ENCODE measurements around the gene ABHD18.
"Not testable (repeated sequence)": the region's sequence is repeated elsewhere in the genome, so short reads cannot be mapped to it uniquely, and the experiment has no call there.

Gene ABHD18

GRCh38 chr4:127965062-127965802, at the start of gene ABHD18, which contains the start of gene MFSD8:
TSS of gene ABHD18 (plus strand) at chr4:127965406. CDS start at chr4:127982956, 17,550 bp downstream.
TSS of gene MFSD8 (minus strand) at chr4:127965173. CDS start at chr4:127965133, 40 bp downstream.
- DNase-seq (ENCODE audit: low spot score): peak; percentile 96

- DNase-seq (ENCODE audit: low spot score): no peak
Measured at GRCh38 chr4:127916512-127916911, 48.7 kb upstream of the ABHD18 start.

GRCh38 chr4:127917151-127917550, 48.1 kb upstream of the ABHD18 start:
- DNase-seq (ENCODE audit: low spot score): no peak

- no peak for DNase-seq (ENCODE audit: low spot score)
Measured at GRCh38 chr4:127920521-127920920, 44.7 kb upstream of the ABHD18 start.

- no peak for DNase-seq (ENCODE audit: low spot score)
Measured at GRCh38 chr4:127922226-127922625, 43.0 kb upstream of the ABHD18 start.

GRCh38 chr4:127925720-127926119, 39.5 kb upstream of the ABHD18 start:
- DNase-seq (ENCODE audit: low spot score): not testable (repeated sequence)

- DNase-seq (ENCODE audit: low spot score): no peak
Measured at GRCh38 chr4:127930175-127930574, 35.0 kb upstream of the ABHD18 start.

- DNase-seq (ENCODE audit: low spot score): not testable (repeated sequence)
Measured at GRCh38 chr4:127931836-127932235, 33.4 kb upstream of the ABHD18 start.

- no peak for DNase-seq (ENCODE audit: low spot score)
Measured at GRCh38 chr4:127936974-127937373, 28.2 kb upstream of the ABHD18 start.

- no peak for DNase-seq (ENCODE audit: low spot score)
Measured at GRCh38 chr4:127957105-127957504, 8.1 kb upstream of the ABHD18 start.

- no peak for DNase-seq (ENCODE audit: low spot score)
Measured at GRCh38 chr4:127959794-127960193, 5.4 kb upstream of the ABHD18 start.

- not testable (repeated sequence) for DNase-seq (ENCODE audit: low spot score)
Measured at GRCh38 chr4:127963633-127964398, 1.4 kb upstream of the ABHD18 start.

GRCh38 chr4:127964426-127965061, 662 bp upstream of the ABHD18 start:
- peak; percentile 13 for DNase-seq (ENCODE audit: low spot score)

- DNase-seq (ENCODE audit: low spot score): peak; percentile 10
Measured at GRCh38 chr4:127965803-127966175, 583 bp downstream of the ABHD18 start.

- no peak for DNase-seq (ENCODE audit: low spot score)
Measured at GRCh38 chr4:127967141-127967775, 2.1 kb downstream of the ABHD18 start.

- no peak for DNase-seq (ENCODE audit: low spot score)
Measured at GRCh38 chr4:127968586-127968985, 3.4 kb downstream of the ABHD18 start.

GRCh38 chr4:127970925-127971324, 5.7 kb downstream of the ABHD18 start:
- not testable (repeated sequence) for DNase-seq (ENCODE audit: low spot score)

GRCh38 chr4:127975121-127975770, 10.0 kb downstream of the ABHD18 start:
- DNase-seq (ENCODE audit: low spot score): no peak

- no peak for DNase-seq (ENCODE audit: low spot score)
Measured at GRCh38 chr4:127978930-127979329, 13.7 kb downstream of the ABHD18 start.

- DNase-seq (ENCODE audit: low spot score): no peak
Measured at GRCh38 chr4:127982445-127982844, 17.2 kb downstream of the ABHD18 start.

GRCh38 chr4:127985989-127986388, 20.8 kb downstream of the ABHD18 start:
- no peak for DNase-seq (ENCODE audit: low spot score)

- no peak for DNase-seq (ENCODE audit: low spot score)
Measured at GRCh38 chr4:127988638-127989037, 23.4 kb downstream of the ABHD18 start.
